ENCODE measurements around the gene SCLY.

The SCLY gene

DNA sequence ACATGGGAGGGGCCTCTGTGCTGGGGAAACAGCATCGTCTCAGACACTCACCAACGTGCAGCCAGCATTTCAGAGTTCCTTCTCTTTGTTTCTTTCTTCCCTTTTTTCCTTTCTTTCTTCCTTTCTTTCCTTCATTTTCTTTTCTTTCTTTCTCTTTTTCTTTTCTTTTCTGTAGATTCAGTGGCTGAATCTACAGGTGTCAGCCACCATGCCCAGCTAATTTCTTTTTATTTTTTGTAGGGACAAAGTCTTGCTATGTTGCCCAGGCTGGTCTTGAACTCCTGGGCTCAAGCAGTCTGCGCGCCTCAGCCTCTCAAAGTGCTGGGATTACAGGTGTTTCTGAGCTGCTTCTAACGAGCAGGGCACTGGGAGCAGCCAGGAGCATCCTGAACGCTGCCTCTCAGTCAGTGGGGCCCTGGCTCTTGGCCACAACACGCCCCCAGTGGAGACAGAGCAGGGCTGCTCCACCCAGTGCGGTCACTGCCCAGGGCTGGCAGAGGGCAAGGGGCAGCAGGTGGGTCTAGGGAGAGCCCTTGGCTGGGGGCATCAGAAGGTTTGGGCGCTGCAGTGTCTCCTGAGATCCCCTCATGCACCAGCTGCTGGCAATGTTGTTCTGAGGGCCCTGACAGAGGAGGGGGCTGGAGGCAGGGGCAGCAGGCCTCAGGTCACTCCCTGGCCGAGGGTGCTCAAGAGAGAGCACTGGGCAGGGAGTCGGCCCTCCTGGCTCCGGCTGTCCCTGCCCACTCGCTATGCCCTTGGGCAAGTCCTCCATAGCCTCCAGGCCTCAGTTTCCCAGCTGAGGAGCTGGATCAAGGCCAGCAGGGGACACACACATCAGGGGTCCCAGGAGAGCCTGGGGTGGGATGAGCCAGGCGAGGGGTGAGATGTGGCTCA is 72.9 kb downstream of the SCLY start:
- Histone ChIP-seq H3K36me3 (ENCODE audit: insufficient read depth, low read length) (no peaks in the 10 kb centered on the region), H3K4me1 (ENCODE audit: insufficient read depth, low read length) (peaks cover 12% of the 10 kb centered on the region), H3K4me3 (ENCODE audit: low read depth in 1 of 2, low read length in 2 of 2) (no peak overlapping the region), H3K27me3 (ENCODE audit: control insufficient read depth in 1 of 2, insufficient read depth in 2 of 2, low read length in 2 of 2) (no peaks in the 10 kb centered on the region), H3K9me3 (ENCODE audit: low read length) (no peaks in the 10 kb centered on the region), H3K9ac (ENCODE audit: low read length) (no peak overlapping the region), H3K27ac (ENCODE audit: low read depth, low read length) (no peak overlapping the region)

- no peaks in the 10 kb centered on the region for H3K9me3 ChIP-seq (ENCODE audit: low read length)
- H3K4me3 ChIP-seq (ENCODE audit: low read depth in 1 of 2, low read length in 2 of 2), result no peak overlapping the region
- no peaks in the 10 kb centered on the region for H3K36me3 ChIP-seq (ENCODE audit: insufficient read depth, low read length)
- H3K4me1 ChIP-seq (ENCODE audit: insufficient read depth, low read length), result peaks cover 12% of the 10 kb centered on the region
- no peak overlapping the region for H3K27ac ChIP-seq (ENCODE audit: low read depth, low read length)
- H3K27me3 ChIP-seq (ENCODE audit: control insufficient read depth in 1 of 2, insufficient read depth in 2 of 2, low read length in 2 of 2), result no peaks in the 10 kb centered on the region
- H3K9ac ChIP-seq (ENCODE audit: low read length), result no peak overlapping the region
Observed at GRCh38 chr2:238134393-238134785, 73.6 kb downstream of the SCLY start.

- Histone ChIP-seq H3K9me3 (ENCODE audit: low read length) (no peaks in the 10 kb centered on the region), H3K36me3 (ENCODE audit: insufficient read depth, low read length) (no peaks in the 10 kb centered on the region), H3K9ac (ENCODE audit: low read length) (no peak overlapping the region), H3K27ac (ENCODE audit: low read depth, low read length) (no peak overlapping the region), H3K4me1 (ENCODE audit: insufficient read depth, low read length) (peaks cover 15% of the 10 kb centered on the region), H3K4me3 (ENCODE audit: low read depth in 1 of 2, low read length in 2 of 2) (no peak overlapping the region), H3K27me3 (ENCODE audit: control insufficient read depth in 1 of 2, insufficient read depth in 2 of 2, low read length in 2 of 2) (no peaks in the 10 kb centered on the region)
Observed at GRCh38 chr2:238135601-238136150, 74.9 kb downstream of the SCLY start.

- Histone ChIP-seq H3K27me3 (ENCODE audit: control insufficient read depth in 1 of 2, insufficient read depth in 2 of 2, low read length in 2 of 2) (no peaks in the 10 kb centered on the region), H3K27ac (ENCODE audit: low read depth, low read length) (no peak overlapping the region), H3K4me3 (ENCODE audit: low read depth in 1 of 2, low read length in 2 of 2) (no peak overlapping the region), H3K9ac (ENCODE audit: low read length) (no peak overlapping the region), H3K36me3 (ENCODE audit: insufficient read depth, low read length) (no peaks in the 10 kb centered on the region), H3K9me3 (ENCODE audit: low read length) (no peaks in the 10 kb centered on the region), H3K4me1 (ENCODE audit: insufficient read depth, low read length) (peaks cover 15% of the 10 kb centered on the region)
Observed at GRCh38 chr2:238136820-238137537, 76.2 kb downstream of the SCLY start.

GRCh38 chr2:238137885-238138284 is 77.1 kb downstream of the SCLY start:
- no peaks in the 10 kb centered on the region for H3K27me3 ChIP-seq (ENCODE audit: control insufficient read depth in 1 of 2, insufficient read depth in 2 of 2, low read length in 2 of 2)
- no peak overlapping the region for H3K9ac ChIP-seq (ENCODE audit: low read length)
- H3K27ac ChIP-seq (ENCODE audit: low read depth, low read length), result no peak overlapping the region
- H3K4me1 ChIP-seq (ENCODE audit: insufficient read depth, low read length), result peaks cover 15% of the 10 kb centered on the region
- no peaks in the 10 kb centered on the region for H3K9me3 ChIP-seq (ENCODE audit: low read length)
- peak overlapping the region in 1 of 2 donors; percentile 9 for H3K4me3 ChIP-seq (ENCODE audit: low read depth in 1 of 2, low read length in 2 of 2)
- no peaks in the 10 kb centered on the region for H3K36me3 ChIP-seq (ENCODE audit: insufficient read depth, low read length)

DNA sequence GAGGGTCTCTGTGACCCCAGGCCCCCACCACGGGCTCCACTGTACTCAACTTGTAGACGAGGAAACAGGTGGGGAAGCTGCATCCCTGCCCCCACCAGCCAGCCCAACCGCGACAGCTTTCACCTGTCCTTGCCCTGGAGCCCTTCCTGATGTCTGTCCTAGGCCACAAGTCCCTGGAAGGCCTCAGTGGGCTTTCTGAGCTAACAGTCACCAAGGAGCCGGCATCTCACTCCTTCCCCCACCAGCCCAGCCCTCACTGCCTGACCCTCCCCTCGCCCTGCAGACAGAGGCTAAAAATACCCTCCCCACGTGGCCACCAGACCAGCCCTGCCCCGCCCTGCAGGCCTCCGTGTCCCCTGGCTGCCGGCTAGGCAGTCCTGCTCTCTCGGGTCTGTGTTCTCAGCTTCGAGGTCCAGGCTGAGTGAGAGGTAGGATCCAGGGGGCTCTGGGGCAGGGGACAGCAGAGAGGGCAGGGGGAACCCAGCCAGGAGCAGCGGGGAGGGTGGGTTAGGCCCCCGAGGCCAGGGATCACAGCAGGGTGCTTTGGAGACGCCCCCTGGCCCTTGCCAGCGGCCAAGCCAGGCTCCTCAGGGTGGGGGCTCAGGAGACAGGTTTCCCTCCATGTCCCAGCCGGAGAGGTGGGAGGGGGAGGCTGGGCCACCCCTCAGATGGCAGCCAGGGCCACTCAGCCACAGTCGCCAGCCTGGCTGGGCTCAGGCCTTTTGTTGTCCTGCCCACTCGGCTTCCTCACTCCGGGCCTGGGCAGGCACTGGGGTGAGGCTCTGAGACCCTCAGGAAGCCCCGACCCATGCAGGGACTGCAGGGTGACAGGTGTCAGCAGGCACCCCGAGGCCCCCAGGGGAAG is 77.8 kb downstream of the SCLY start, which contains the start of gene KLHL30:
Gene KLHL30 (plus strand): TSS at position 338 of the 865 bp plus-strand sequence. CDS start 2,087 bp downstream, outside the sequence.
- no peaks in the 10 kb centered on the region for H3K9me3 ChIP-seq (ENCODE audit: low read length)
- H3K27ac ChIP-seq (ENCODE audit: low read depth, low read length), result no peak within 1 kb of the TSS
- H3K4me1 ChIP-seq (ENCODE audit: insufficient read depth, low read length), result peaks cover 15% of the 10 kb centered on the region
- no peaks in the 10 kb centered on the region for H3K36me3 ChIP-seq (ENCODE audit: insufficient read depth, low read length)
- H3K27me3 ChIP-seq (ENCODE audit: control insufficient read depth in 1 of 2, insufficient read depth in 2 of 2, low read length in 2 of 2), result no peaks in the 10 kb centered on the region
- H3K4me3 ChIP-seq (ENCODE audit: low read depth in 1 of 2, low read length in 2 of 2), result peak within 1 kb of the TSS in 1 of 2 donors; percentile 9
- no peak within 1 kb of the TSS for H3K9ac ChIP-seq (ENCODE audit: low read length)

DNA sequence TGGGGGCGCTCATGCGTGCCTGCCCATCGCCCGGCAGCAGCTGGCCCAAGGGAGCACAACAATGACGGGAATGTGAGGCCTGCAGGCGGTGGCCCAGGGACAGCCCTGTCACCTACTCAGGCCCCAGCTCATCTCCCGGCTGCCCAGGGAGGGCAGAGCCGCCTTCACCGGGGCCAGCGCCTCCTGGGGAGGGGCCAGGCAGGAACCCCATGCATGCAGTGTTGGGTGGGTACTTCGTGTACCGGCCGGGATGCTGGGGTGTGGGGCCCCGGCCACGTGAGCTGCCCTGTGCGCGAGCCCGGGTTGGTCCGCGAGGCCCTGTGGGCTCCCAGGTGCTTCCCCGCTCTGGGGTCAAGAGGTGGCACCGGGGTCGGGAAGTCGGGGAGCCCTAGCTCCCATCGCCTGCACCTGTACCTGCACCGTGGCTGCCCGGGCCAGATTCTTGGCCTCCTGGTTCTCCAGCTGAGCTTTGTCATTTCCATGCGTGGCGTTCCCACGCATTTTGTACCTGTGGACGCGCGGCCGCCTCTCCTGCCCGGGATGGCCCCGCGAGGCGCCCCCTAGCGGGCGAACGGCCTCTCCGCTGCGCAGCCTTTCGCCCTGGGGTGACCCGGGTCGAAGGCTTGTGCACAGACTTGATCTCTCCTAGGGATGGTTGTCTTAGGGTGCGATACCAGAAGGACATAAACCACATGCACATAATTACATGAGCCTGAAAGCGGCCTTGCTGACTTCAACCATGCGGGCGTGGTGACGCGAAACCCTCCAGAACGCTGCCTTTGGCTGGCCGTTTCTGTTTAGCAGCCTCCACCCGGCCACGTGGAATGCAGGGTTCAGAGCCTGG is 78.6 kb downstream of the SCLY start:
- no peaks in the 10 kb centered on the region for H3K9me3 ChIP-seq (ENCODE audit: low read length)
- H3K4me1 ChIP-seq (ENCODE audit: insufficient read depth, low read length), result peaks cover 15% of the 10 kb centered on the region
- no peak overlapping the region for H3K9ac ChIP-seq (ENCODE audit: low read length)
- no peaks in the 10 kb centered on the region for H3K27me3 ChIP-seq (ENCODE audit: control insufficient read depth in 1 of 2, insufficient read depth in 2 of 2, low read length in 2 of 2)
- H3K4me3 ChIP-seq (ENCODE audit: low read depth in 1 of 2, low read length in 2 of 2), result peak overlapping the region in 1 of 2 donors; percentile 9
- no peaks in the 10 kb centered on the region for H3K36me3 ChIP-seq (ENCODE audit: insufficient read depth, low read length)
- H3K27ac ChIP-seq (ENCODE audit: low read depth, low read length), result no peak overlapping the region

GRCh38 chr2:238140040-238140439 is 79.2 kb downstream of the SCLY start:
- H3K4me1 ChIP-seq (ENCODE audit: insufficient read depth, low read length), result peaks cover 15% of the 10 kb centered on the region
- H3K9ac ChIP-seq (ENCODE audit: low read length), result no peak overlapping the region
- H3K9me3 ChIP-seq (ENCODE audit: low read length), result no peaks in the 10 kb centered on the region
- H3K36me3 ChIP-seq (ENCODE audit: insufficient read depth, low read length), result no peaks in the 10 kb centered on the region
- no peak overlapping the region for H3K4me3 ChIP-seq (ENCODE audit: low read depth in 1 of 2, low read length in 2 of 2)
- H3K27me3 ChIP-seq (ENCODE audit: control insufficient read depth in 1 of 2, insufficient read depth in 2 of 2, low read length in 2 of 2), result no peaks in the 10 kb centered on the region
- H3K27ac ChIP-seq (ENCODE audit: low read depth, low read length), result no peak overlapping the region

DNA sequence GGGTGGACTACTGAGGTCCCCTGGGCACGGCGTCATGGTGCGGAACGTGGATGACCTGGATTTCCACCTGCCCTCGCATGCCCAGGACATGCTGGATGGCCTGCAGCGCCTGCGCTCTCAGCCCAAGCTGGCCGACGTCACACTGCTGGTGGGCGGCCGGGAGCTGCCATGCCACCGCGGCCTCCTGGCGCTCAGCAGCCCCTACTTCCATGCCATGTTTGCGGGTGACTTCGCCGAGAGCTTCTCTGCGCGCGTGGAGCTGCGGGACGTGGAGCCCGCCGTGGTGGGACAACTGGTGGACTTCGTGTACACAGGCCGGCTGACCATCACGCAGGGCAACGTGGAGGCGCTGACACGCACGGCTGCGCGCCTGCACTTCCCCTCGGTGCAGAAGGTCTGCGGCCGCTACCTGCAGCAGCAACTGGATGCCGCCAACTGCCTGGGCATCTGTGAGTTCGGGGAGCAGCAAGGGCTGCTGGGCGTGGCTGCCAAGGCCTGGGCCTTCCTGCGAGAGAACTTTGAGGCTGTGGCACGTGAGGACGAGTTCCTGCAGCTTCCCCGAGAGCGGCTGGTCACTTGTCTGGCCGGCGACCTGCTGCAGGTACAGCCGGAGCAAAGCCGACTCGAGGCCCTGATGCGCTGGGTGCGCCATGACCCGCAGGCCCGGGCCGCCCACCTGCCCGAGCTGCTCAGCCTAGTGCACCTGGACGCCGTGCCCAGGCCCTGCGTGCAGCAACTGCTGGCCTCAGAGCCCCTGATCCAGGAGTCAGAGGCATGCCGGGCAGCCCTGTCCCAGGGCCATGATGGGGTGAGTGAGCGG is 80.1 kb downstream of the SCLY start:
- H3K27ac ChIP-seq (ENCODE audit: low read depth, low read length), result no peak overlapping the region

More for the DNA sequence above, 80.1 kb downstream of the SCLY start:
- Histone ChIP-seq H3K9ac (ENCODE audit: low read length) (no peak overlapping the region), H3K9me3 (ENCODE audit: low read length) (no peaks in the 10 kb centered on the region), H3K4me3 (ENCODE audit: low read depth in 1 of 2, low read length in 2 of 2) (no peak overlapping the region), H3K27me3 (ENCODE audit: control insufficient read depth in 1 of 2, insufficient read depth in 2 of 2, low read length in 2 of 2) (no peaks in the 10 kb centered on the region), H3K36me3 (ENCODE audit: insufficient read depth, low read length) (no peaks in the 10 kb centered on the region), H3K4me1 (ENCODE audit: insufficient read depth, low read length) (peaks cover 15% of the 10 kb centered on the region)
